HG03060 (cell line): ENCODE data around the gene DNPEP.
"Not testable (repeated sequence)": the region's sequence is repeated elsewhere in the genome, so short reads cannot be mapped to it uniquely, and the experiment has no call there.

Experiments used
- ATAC-seq: cut with Tn5 transposase; IDR thresholded peaks from one replicate; pipeline ENCODE4 v1.9.1; 2021; ENCODE audit warnings: low read depth, moderate number of reproducible peaks; ENCODE audit not compliant: unreplicated experiment

Gene DNPEP

GRCh38 chr2:219419331-219420197 is 31.9 kb upstream of the DNPEP start:
- no peak for ATAC-seq

DNA sequence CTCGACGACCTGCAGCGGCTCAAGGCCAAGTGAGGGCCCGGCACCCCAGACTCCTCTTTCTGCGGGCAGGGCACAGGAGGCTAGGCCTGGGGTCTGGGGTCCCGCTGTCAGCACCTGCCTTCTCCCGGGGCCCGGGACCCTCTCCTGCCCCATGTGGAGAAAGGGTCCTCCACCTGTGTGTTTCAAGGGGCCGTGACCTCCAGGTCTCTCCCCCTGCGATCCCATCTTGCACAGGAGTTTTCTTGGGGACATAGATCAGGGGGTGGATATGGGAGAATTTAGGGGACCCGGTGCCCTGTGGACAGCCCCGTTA is 31.3 kb upstream of the DNPEP start:
- ATAC-seq = no peak

- ATAC-seq = no peak
These were observed 30.7 kb upstream of the DNPEP start, which contains the start of gene DES for GRCh38 chr2:219418155-219419011. Gene DES (plus strand): TSS chr2:219418377. CDS start chr2:219418463, 86 bp downstream.

GRCh38 chr2:219417374-219417773 is 29.7 kb upstream of the DNPEP start:
- ATAC-seq = no peak

- no peak for ATAC-seq
These were observed 29.2 kb upstream of the DNPEP start for GRCh38 chr2:219416938-219417337.

- ATAC-seq = no peak
These were observed 28.5 kb upstream of the DNPEP start for GRCh38 chr2:219416235-219416602.

DNA sequence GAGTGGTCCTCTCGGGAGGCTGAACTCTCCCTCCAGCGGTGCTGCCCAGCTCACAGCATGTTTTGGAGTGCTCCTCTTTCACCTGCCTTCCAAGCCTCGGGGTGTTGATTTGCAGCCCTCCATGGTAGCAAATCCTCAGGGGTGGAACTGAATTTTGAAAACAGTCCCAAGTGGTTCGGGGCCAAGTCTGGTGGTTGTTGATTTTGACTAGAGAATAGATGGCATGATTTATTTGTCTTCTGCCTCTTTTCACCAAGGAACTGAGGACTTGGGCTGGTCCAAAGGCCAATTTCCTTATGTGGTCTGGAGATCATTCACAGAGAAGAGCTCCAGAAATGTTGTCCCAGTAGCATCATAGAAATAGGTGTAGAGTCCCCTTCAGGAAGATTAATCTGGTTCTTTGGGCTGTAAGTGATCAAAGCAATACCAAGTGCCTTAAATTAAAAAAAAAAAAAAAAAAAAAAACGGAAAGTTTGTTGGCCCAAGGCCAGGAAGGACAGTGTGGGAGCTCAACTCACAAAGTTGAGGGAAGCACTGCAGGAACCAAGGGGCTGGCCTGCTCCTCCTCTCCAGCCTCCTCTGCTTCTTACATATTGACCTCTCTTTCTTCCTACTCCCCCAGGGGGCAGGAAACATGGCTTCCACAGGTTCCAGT is 28.0 kb upstream of the DNPEP start:
- no peak for ATAC-seq

DNA sequence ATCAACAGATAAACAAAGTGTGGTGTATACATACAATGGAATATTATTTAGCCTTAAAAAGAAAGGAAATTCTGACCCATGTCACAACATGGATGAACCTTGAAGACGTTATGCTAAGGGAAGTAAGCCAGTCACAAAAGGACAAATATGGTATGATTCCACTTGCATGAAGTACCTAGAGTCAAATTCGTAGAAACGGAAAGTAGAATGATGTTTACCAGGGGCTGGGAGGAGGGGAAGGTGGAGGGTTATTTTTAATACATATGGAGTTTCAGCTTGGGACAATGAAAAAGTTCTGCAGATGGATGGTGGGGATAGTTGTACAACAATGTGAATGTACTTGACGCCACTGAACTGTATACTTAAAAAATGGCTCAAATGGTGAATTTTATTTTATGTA is 27.1 kb upstream of the DNPEP start:
- ATAC-seq = no peak

DNA sequence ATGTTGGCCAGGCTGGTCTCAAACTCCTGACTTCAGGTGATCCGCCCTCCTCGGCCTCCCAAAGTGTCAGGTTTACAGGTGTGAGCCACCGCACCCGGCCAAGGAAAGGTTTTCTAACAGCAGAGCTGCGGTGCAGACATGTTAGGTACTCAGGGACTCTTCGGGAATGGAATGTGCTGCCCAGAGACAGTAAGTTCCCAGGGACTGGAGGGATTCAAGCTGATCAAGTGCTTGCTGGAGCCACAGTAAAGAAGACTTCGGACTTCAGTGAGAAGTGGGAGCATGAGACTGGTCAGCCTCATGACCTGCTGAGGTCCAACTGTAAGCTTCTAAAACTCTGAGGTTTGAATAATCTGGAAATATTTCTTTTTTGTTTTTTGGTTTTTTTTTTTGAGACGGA is 22.7 kb upstream of the DNPEP start:
- ATAC-seq = no peak

DNA sequence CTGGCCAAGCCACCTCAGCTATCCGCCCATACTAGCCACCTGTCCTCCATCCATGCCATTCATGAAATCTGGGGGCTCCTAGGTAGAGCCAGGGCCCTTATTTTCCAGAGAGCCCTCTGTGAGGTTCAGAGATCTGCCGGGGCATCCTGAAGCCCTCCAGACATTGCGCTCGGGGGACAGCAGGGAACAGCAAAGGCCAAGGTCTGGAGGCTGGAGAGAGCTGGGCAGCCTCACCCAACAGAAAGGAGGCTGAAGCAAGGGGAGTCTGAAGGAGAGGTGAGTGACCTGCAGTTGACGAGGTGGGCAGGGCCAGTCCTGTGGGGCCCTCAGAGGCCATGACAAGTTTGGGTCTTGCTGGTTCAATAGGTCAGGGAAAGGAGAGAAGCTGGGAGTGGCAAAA is 21.9 kb upstream of the DNPEP start:
- ATAC-seq = no peak

DNA sequence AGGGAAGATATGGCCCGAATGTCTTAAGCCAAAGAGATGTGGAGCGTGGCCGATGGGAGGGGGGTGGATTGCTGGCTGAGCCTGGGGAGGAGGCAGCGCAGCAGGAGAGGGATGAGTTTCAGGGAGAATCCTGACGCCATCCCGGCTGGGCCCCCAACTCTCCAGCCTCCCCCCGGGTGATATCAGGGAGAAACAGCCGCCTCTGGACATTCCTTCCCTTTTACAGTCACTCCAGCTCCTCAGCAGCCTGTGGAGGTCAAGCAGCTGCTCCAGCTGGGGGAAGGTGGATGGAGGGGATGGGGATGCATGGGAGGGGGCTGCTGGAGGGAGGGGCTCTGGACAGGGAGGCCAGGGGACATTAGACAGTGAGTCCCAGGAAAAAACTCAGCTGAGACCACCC is 20.9 kb upstream of the DNPEP start:
- ATAC-seq = no peak

- no peak for ATAC-seq
These were observed 20.5 kb upstream of the DNPEP start for GRCh38 chr2:219408204-219408603.

- not testable (repeated sequence) for ATAC-seq
These were observed 19.6 kb upstream of the DNPEP start for GRCh38 chr2:219407343-219407742.

DNA sequence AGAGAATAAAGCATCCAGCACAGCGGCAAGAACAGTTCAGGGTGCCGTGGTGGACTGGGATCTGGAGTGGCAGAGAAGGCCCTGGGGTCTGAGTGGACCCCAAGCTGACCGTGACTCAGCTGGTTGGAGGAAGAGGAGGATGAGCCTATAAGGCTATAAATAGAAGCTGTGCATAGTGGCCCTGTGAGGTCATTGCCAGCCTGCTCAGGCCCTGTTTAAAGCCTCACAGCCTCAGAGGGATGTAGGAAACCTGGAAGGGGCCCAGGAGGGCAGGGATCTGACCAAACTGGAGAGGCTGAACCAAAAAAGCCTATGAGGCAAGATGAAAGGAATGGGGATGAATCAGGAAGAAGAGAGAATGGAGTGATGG is 19.1 kb upstream of the DNPEP start:
- no peak for ATAC-seq

GRCh38 chr2:219405958-219406860 is 18.5 kb upstream of the DNPEP start:
- no peak for ATAC-seq

- ATAC-seq = no peak
These were observed 17.7 kb upstream of the DNPEP start for GRCh38 chr2:219405451-219405850.

DNA sequence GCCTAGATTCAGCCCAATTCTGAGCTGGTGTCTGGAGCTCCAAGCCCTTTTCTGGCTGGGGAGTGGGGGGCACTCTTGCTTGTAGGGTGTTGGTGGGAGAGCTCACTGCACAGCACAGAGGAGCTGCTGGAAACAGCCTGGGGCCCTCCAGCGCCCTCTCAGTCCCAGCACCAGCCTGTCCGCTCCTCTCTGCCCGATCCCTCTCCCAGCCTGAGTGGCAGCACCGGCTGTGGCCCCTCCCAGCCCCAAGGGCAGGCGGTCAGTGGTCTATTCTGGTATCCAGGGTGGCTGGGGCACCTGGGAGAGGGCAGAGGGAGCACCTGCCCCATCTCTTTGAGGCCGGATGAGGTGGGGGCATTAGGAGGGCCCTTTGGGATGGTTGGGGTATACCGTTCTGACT is 17.2 kb upstream of the DNPEP start:
- no peak for ATAC-seq

- no peak for ATAC-seq
These were observed 16.7 kb upstream of the DNPEP start for GRCh38 chr2:219404291-219404910.

DNA sequence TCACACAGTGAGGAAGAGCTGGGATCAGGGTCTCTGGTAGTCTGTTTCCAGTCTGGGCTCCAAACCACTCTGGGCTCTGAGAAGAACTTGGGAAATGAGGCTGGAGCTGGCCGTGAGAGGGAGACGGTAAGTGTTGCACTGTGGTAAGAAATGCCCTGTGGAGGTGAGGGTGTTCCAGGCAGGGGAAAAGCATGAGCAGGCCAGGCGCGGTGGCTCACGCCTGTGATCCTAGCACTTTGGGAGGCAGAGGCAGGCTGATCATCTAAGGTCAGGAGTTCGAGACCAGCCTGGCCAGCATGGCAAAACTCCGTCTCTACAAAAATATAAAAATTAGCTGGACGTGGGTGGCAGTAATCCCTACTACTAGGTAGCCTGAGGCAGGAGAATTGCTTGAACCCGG is 16.1 kb upstream of the DNPEP start:
- no peak for ATAC-seq
